ENCODE results near the gene COBL.
A peak's percentile ranks its signal among the peaks of the same experiment; 100 is the strongest.
"Not testable (repeated sequence)": the region's sequence is repeated elsewhere in the genome, so short reads cannot be mapped to it uniquely, and the experiment has no call there.

The COBL gene

DNA sequence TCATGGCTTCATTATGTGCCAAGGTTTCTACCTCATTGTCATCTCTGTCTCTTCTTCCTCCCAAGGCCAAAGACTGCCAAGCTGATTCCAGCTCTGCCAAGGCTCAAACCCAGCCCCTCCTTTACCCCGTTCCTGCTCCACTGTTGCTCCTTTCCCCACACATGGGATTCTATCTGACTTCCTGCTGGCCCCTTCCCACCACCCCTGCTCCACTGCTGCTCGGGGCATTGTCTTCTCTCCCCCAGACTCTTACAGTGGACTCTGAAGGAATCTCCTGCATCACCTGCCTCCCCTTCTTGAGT lies 86.3 kb downstream of the COBL start:
- DNase-seq: no peak

DNA sequence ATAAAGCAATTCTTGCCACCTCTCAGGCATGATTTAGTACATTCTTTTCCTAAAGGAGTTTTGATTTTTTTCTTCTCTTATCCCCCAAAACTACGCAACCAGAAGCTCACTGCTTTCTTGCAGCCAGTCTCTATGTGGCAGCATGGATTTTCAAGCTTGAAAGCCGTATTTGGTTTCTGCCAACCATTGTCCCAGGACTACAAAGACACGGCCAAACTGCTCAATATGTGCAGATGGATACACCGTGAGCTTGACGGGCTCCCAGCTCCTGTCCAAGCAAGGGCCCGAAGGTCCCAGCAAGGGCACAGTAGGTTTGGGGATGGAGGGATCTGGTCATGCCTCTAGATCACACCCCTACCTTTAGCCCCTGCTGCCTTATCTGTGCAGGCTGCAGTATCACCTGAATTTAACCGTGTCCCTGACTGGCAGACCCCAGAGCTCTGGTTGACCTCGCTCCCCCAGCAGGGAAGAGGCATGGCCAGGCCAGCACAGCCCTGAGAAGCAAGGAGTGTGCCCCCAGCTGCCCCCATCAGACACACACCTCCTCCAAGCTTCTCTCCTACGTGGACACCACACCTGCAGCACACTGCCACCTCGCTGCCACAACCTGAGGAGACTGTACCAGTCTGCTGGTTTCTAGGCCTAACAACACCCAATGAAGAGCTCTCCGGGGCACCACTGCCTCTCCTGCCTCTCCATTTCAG lies 86.8 kb downstream of the COBL start:
- DNase-seq: peak in 1 of 2 donors; percentile 32

DNA sequence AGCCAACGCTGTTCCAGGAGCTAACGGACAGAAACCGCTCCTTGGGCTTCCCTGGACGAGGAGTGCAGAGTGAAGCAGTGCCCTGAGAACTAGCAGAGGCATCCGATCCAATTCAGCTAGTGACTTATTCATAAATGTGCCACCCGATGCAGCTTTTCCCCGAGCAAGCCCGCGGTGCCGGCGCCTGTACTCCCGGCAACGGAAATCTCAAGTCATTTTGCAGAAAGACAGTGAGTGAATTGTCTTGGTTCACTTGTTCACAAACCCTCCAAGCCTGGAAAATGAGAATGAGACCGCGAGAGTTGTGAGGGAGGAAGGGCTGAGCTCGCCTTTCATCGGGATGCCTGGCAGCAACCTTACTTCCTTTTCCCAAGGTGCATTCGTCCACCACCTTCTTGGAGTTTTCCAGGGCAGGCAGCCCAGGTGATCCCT lies 87.5 kb downstream of the COBL start:
- peak in 1 of 2 donors; percentile 29 for DNase-seq

DNA sequence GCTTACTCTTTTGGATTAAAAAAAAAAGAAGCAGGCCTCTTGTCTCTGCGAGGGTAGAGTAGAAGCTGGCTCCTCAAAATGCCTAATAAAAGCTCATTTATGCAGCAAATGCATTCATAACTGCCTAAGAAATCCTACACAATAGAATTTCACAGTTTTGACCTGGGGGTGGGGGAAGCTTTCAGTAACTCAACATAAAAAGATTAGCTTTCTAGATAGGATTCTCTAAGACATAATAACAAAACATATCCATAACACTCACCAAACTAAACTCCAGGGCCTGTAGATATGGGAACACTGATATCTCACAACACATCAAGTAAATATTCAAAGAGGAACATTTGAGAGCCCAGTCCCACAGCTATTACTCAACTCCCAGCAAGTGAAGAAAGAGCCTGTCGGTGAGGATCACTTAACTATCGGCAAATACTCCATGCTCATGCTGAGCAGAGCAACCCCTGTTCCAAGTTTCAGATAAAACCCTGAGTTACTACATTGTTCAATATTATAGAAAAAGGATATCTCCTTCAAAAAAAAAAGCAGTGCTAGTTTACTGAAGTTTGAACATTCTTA lies 88.1 kb downstream of the COBL start:
- no peak for DNase-seq

DNA sequence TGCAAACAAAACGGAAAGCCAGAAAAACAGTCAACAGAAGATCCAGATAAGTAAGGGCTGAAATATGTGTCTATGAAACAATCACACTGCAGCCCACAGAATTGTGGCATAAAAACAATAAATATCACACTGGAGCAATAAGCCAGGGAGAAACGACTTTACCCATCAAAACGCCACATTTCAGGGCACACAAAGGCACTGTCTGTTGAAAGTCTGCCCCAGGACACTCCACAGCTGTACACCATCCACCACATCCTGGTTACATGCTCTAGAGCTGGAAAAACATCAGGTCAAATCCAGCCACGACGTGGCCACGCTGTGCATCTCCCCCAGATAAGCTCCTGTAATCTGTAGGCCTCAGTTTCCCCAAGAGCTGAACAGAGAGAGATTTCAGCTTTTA lies 88.7 kb downstream of the COBL start:
- DNase-seq: no peak

DNA sequence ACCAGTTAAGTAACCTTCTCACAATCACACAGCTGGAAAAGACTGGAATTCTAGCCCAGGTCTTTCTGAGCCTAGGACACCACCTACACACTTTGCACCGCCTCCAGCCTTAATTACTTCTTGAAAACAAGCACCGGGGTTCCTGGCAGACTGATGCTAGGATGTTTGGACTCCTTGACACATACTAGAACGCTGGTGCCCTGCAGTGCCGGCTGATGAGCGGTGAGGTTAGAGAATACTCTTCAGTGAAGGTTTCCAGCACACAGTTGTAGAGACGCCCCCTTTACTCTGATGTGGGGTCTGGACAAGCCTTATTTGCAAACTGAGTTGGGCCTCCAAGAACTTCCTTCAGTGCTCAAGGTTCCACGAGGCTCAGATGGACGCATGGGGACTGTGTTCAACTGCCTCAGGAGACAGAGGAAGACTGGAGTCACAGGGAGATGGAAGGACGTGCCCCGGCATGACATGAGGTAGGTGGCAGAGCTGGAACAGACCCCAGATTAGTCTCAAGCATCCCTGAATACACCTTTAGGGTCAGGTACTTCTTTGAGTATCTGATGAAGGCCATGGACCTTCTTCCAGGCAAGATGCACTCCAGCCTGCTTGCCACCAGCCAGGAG lies 89.6 kb downstream of the COBL start:
- DNase-seq: no peak

DNA sequence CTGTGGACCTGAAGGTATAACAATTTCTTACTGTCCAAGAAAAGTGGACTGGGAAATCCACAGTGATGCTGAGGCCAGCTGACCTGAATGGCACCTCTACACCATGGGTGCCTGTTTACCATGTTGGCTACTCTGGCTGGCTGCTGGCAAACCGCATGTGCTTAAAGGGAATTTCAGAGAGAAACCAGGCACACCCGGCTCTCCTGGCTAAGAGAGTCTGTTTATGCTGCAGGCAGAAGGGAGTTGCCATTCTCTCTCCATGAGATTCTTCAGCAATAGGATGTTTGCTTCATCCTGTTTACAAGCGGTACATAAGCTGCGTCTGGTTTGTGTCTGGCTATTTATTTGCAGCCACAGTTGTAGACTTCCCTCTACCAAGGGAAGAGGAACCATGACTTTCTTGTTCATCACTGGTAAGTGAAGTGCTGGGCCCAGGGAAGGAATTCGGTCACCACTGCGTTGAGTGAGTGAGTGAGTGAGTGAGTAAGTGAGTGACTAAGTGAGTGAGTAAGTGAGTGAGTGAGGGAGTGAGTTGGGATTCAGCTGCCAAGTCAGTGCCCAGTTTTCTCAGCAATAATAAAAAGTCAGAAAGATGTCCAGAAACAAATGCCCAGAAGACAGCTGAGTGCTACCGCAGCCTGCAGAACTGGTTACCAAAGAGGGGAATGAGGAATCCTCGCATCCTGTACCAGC lies 90.4 kb downstream of the COBL start:
- DNase-seq: no peak

DNA sequence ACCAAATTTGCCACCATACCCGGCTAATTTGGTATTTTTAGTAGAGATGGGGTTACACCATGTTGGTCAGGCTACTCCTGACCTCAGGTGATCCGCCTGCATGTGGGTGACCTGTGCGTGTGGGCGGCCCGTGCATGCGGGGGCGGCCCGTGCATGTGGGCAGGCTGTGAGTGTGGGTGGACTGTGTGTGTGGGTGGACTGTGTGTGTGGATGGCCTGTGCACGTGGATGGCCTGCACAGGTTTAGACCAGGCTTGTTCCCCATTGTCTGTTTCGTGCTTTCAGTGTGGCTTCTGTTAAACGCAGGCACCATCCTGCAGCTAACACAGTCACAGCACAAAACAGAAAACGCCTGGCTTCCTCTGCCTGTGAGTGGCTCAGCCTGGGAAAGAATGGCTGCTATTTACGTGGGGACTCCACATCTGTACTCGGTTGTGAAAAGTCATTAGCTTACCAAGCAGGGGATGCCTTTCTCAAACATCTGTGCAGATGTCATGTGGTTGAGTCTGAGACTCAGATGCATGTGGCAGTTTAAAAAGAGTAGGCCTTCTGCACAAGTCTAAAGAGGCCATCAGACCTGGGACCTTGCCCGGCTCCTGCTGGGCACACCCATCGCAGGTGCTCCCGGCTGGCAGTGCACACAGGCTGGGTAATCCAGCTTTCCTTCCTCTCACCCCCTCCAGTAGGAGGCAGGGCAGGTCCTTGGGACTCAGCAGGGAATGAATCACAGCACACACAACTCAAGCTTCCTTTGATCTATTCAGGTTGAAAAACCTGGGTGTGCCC lies 91.6 kb downstream of the COBL start:
- no peak for DNase-seq

DNA sequence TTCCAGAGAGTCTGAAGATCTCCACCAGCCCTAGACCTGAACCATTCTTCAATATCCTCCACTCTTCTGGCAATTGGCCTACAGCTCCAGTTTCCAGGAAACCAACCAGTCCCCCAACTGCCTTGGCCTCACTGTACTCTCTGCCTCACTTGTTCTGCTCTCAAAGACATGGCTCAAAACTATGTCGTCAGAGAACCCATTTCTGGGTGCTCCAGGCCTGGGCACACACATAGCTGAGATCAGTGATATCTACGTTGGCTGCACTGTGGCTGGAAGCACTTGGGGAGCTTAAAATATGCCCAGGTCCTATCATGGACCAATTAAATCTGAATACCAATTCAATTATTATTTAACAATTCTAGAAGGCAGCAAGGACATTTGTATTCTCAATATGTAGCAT lies 93.1 kb downstream of the COBL start:
- no peak for DNase-seq

DNA sequence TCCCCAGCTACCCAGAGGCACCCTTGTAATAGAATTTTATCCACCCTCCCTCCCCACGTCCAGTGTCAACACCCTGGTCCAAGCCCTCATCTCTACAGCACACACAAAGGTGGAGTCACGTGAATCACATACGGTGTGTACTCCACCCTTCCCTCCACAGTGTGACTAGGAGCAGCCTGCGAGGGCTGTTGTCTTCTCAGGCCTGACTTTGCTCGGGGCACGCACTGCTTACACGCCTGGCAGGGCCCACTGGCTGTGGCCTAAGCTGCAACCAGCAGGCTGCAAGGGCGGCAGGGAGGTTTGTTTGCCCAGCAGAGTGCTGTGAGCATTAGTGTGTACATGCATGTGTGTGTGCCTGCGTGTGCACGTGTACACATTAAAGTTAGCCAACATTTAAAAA lies 93.7 kb downstream of the COBL start:
- DNase-seq: no peak

DNA sequence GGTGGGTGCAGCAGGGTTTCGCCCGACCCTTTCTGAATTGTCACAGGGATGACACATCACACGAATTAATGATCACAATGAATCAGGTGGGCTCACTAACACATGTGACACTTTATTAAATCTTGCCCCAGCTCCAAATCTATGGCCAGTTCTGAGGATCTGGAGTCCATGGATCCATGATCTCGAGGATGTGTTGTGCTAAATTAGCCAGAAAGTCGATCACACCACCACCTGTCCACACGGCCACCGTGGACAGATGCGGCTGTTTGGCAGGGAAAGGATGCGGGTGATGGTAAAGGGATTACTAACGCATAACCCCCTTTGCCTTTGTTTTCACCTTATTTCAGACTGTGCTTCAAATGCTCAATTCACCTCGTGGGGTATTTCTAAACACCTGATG lies 96.4 kb downstream of the COBL start:
- no peak for DNase-seq

DNA sequence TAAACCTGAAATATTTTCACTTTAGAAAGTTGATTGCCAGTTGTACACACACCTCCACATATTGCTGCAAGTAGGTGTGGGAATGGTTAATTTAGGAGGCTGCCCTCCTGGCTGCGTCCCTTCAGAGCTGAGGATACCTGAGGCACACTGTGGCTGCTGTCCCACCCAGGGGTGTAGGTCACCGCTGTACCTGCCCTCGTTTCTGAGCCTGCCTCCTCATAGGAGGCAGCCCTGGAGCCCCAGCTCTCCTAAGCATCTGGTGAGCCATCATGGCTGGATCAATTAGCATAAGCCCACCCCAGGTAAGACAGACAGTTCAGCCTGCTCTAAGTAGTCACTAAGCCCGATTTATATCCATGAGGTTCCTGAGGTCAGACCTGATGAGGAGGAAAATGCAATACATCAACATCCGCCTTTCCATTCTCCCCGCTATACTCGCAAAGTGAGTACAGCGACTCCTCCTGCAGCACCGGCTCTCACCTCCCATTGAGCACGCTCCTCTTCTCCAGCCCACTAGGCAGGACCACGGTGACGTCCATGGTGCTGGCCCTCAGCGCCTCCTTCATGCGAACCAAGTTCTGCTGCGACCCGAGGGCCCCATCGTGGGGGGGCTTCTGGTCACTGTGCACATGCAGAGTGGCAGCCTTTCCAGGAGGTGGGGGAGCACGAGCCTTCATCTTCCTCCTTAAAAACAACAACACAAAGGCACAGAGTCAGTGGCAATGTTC lies 97.2 kb downstream of the COBL start:
- DNase-seq: no peak

DNA sequence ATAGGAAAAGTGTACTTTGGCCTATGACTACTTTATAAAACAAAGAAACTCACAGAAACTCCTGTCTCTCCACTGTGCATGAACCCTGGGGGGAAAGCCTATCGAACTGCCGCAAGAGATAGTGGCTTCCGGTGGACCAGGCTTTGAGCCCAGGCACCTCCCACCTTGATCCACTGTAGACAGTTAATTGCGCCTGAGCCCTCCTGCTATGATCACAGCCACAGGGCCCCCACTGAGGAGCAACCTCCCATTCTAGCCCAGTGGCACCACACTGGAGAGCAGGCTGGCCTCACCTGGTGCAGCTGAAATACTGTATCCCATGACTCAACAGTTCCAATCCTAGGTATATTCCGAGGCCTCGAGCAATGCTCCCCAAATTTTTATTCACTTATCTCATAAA lies 98.8 kb downstream of the COBL start:
- no peak for DNase-seq

DNA sequence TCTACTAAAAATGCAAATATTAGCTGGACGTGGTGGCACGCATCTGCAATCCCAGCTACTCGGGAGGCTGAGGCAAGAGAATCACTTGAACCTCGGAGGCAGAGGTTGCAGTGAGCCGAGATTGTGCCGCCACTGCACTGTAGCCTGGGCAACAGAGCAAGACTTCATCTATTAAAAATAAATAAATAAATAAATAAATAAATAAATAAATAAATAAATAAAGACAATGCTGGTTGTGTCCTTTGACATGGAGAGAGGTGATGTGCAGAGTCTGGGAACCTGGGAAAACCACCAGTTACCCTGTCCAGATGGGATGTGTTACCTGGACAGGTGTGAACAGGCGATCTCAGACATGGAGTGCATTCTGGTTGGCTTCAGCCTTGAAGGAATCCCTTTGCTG lies 102.5 kb downstream of the COBL start:
- DNase-seq: no peak

DNA sequence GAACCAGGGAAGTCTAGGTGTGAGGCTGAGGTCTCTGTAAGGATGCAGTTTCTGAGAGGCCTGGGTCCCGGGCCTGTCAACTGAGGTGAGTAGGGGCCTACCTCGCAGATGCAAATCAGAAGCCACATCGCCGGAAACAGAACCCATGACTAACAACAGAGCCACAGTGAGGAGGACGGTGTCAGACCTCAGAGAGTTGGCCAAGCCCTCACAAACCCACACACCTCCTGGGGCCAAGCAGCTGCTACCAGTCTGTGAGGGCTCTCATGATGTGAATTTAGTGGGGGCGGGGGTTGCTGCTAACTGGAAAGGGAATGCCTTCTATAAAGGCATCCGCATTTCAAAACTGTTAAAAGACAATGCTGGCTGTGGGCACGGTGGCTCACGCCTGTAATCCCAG lies 103.0 kb downstream of the COBL start:
- no peak for DNase-seq

DNA sequence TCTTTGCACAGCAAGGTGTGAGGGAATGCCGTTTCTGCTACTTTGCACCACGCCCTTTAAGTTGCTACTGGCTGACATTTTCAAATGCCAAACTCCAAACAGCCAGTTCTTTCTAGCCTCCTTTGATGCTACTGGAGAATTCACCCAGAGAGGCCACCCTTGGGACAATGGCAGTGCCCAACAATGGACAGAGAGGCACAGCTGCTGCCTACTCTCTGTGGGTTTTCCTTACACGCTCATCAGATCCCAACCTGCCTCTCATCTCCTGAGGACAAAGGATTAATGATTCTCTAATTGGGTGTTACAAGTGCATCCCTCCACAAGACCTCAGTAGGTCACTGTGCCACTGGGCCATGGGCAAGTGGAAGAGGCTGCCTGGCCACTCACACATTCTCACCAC lies 105.8 kb downstream of the COBL start:
- DNase-seq: no peak

DNA sequence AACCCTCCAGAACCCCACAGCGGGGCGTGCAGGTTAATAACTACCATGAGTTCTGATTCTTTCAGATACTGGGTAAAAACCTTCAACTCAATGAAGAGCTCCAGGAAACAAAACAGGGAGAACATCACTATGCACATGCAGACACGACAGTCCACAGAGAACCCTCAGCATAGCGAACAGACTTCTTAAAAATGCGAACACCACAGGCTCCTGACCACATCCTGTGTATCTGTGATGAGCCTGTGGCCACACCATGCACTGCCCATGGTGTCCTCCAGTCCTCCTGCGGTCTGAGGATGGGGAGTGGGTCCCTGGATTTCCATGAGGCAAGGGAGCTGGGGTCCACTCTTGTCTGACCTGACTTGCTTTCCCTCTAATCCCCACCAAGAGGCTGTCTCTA lies 107.2 kb downstream of the COBL start:
- DNase-seq: no peak

DNA sequence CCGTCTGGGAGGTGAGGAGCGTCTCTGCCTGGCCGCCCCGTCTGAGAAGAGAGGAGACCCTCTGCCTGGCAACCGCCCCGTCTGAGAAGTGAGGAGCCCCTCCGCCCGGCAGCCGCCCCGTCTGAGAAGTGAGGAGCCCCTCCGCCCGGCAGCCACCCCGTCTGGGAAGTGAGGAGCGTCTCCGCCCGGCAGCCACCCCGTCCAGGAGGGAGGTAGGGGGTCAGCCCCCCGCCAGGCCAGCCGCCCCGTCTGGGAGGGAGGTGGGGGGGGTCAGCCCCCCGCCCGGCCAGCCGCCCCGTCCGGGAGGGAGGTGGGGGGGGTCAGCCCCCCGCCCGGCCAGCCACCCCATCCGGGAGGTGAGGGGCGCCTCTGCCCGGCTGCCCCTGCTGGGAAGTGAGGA lies 108.5 kb downstream of the COBL start:
- DNase-seq: not testable (repeated sequence)

DNA sequence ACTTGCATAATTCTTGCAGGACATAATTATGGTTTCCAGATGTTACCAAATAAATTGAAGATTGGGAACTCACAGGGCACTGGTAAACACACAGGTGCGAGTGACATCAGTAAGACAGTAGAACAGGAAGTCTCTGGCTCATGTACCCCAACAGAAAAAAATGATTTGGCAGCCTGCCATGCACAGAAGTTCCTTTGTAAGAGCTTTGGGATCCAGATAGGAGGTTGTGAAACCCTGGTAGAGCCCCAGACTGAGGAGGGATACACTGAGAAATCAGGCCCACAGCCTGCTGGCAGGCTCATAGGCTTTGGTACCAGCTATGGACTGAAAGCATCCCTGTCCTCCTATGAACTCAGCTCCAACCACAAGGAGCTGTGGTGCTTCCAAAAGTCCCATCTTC lies 118.0 kb downstream of the COBL start:
- no peak for DNase-seq

DNA sequence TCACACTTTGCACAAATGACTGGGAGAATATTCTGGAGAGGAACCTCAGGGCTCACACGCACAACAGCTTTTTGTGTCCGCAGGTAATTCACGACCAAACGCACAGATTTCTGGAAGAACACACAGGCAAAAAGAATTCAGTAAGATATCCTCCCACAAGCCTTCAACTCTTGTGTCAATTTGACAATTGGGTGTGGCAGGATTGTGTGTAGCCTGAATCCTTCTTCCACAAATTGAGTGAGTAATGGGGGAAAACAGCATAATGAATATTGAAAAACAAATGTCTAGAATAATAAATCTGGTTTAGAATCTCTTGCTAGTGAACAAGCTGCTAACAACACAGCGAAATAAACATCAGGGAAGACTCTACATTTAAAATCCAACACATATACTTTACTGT lies 125.6 kb downstream of the COBL start:
- no peak for DNase-seq

DNA sequence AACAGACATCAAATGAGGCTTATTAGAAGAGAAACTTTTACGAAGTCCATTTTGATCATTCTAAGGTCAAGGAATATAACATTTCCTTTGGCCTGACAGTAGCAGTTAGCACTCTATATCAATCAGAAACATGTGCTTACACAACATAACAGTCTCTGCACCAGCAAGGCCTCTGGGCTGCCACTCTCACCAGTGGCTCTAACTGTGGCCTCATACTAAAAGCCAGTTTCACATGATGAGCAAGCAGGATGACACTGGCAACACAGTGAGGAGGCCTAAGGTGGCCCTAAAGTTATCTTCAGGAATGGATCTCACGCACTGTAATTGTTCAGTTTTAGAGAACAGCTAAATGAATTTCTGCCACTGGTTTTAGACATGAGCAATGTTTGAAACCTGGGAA lies 126.8 kb downstream of the COBL start:
- DNase-seq: no peak

DNA sequence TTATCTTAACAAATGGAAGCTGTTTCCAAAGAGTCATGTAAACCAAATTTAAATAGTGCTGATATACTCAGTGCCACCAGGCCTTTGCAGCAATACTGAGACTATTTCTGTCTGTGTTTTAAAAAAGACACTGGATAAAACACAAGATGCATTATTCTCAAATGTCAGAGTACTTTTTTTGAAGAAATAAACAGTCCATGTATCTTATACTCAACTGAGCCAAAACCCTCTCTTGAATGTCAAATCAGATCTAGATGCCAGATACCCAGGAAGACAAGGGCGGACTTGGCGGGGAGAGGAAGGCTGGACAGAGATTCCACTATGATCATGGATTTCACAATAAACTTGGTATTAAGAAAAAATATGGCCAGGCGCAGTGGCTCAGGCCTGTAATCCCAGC lies 127.6 kb downstream of the COBL start:
- DNase-seq: no peak

DNA sequence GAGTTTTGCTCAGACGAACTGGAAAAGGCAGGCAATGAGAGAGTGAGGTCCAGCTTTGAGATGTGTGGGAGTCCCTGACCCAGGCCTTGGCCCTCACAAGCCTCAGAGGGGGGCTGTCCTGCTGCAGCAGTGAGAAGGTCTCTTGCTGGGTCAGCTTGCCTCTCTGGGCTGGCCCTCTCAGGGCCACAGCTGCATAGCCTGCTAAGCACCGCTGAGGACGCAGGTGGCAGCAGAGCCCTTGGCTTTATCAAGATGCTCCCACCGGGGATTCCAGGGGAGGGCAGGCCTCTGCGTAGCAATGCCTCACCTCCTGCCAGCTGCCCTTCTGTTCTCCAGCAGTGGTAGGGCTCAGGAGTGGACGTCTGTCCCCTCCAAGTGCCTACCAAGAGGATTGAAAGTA lies 128.7 kb downstream of the COBL start:
- DNase-seq: peak; percentile 47 to 66

Data from hippocampal formation (tissue), 2 donors.